DND-41 (cell line): Measurements from ENCODE around the gene KIAA1755.

Experiments
- ATAC-seq: fragments of 200-7000 bp; cut with Tn5 transposase; 3 replicates; pipeline ENCODE4 v1.9.1; 2021; ENCODE audit warnings: low read depth; ENCODE audit not compliant: insufficient read depth
- DNase-seq: peaks from one replicate; pipeline ENCODE4 v3.0.0-alpha.2; 2020
- H2AFZ ChIP-seq: 2 replicates; pipeline ENCODE4 v1.6.0; 2012; ENCODE audit warnings: low read depth, low read length
- H3K27ac ChIP-seq: 2 replicates; pipeline ENCODE4 v1.5.1; 2012; ENCODE audit warnings: low read length, inconsistent platforms
- H3K27me3 ChIP-seq: fragments of 200-600 bp; sonication (generic); 2 replicates; pipeline ENCODE4 v1.6.0; 2012; ENCODE audit warnings: low read length, mild to moderate bottlenecking, inconsistent platforms; ENCODE audit not compliant: insufficient read depth, poor library complexity
- H3K36me3 ChIP-seq: 2 replicates; pipeline ENCODE4 v1.5.1; 2012; ENCODE audit warnings: low read length, inconsistent platforms; ENCODE audit not compliant: insufficient read depth
- H3K4me1 ChIP-seq: 2 replicates; pipeline ENCODE4 v1.5.1; 2012; ENCODE audit warnings: mild to moderate bottlenecking, low read length; ENCODE audit not compliant: insufficient read depth
- H3K4me2 ChIP-seq: 2 replicates; pipeline ENCODE4 v1.6.0; 2012; ENCODE audit warnings: mild to moderate bottlenecking, moderate library complexity, low read length, inconsistent platforms; ENCODE audit not compliant: insufficient read depth
- H3K4me3 ChIP-seq, 2 experiments: fragments of 200-600 bp in 1 of 2; shearing (Covaris generic) in 1 of 2; 2 replicates each; pipeline ENCODE4 v1.5.1; 2012 to 2016; ENCODE audit warnings: inconsistent platforms in 2 of 2, low read length in 2 of 2, mild to moderate bottlenecking in 2 of 2, low read depth in 1 of 2, moderate library complexity in 1 of 2
- H3K79me2 ChIP-seq: 2 replicates; pipeline ENCODE4 v1.6.0; 2012; ENCODE audit warnings: low read length, inconsistent platforms; ENCODE audit not compliant: insufficient read depth
- H3K9ac ChIP-seq: 2 replicates; pipeline ENCODE4 v1.6.0; 2012; ENCODE audit warnings: low read depth, mild to moderate bottlenecking, inconsistent platforms, low read length, moderate library complexity
- H3K9me3 ChIP-seq: 2 replicates; pipeline ENCODE4 v1.5.1; 2012; ENCODE audit warnings: low read length, moderate library complexity, mild to moderate bottlenecking, inconsistent platforms; ENCODE audit not compliant: insufficient read depth, severe bottlenecking
- H4K20me1 ChIP-seq: 2 replicates; pipeline ENCODE4 v1.6.0; 2012; ENCODE audit warnings: low read length; ENCODE audit not compliant: insufficient read depth
- CTCF ChIP-seq: IDR thresholded peaks from 2 replicates; pipeline ENCODE4 v1.5.1; 2012; ENCODE audit warnings: borderline replicate concordance, low read length, moderate library complexity, mild to moderate bottlenecking; ENCODE audit not compliant: poor library complexity, severe bottlenecking; ENCODE audit errors: extremely low read depth
- EZH2 ChIP-seq: IDR thresholded peaks from 3 replicates; pipeline ENCODE4 v1.6.1; 2012; ENCODE audit warnings: borderline replicate concordance, low read depth, mild to moderate bottlenecking, moderate library complexity, low read length, inconsistent platforms; ENCODE audit not compliant: severe bottlenecking

KIAA1755 gene

GRCh38 chr20:38294076-38294591 lies 33.6 kb upstream of the KIAA1755 start:
- H3K27me3 ChIP-seq, result peaks cover 21% of the 10 kb centered on the region
- H3K4me1 ChIP-seq, result no peaks in the 10 kb centered on the region
- no peak overlapping the region for H3K4me2 ChIP-seq
- no peak for TF ChIP-seq CTCF
- TF ChIP-seq EZH2, result no peak
- H4K20me1 ChIP-seq, result peaks cover 4% of the 10 kb centered on the region; the same call in 1 of the 2 replicates
- no peaks in the 10 kb centered on the region for H3K9me3 ChIP-seq
- no peaks in the 10 kb centered on the region for H3K36me3 ChIP-seq
- no peak overlapping the region for H3K9ac ChIP-seq
- H3K4me3 ChIP-seq, result no peak overlapping the region
- ATAC-seq (no peak), DNase-seq (no peak)
- no peaks in the 10 kb centered on the region for H3K79me2 ChIP-seq
- H2AFZ ChIP-seq, result no peak overlapping the region
- H3K27ac ChIP-seq, result no peak overlapping the region

GRCh38 chr20:38293491-38294065 lies 33.0 kb upstream of the KIAA1755 start:
- TF ChIP-seq EZH2, result no peak
- TF ChIP-seq CTCF, result no peak
- no peak overlapping the region for H3K4me3 ChIP-seq
- H3K4me1 ChIP-seq, result no peaks in the 10 kb centered on the region
- H3K27me3 ChIP-seq, result peaks cover 21% of the 10 kb centered on the region
- no peak overlapping the region for H3K4me2 ChIP-seq
- H3K36me3 ChIP-seq, result no peaks in the 10 kb centered on the region
- no peaks in the 10 kb centered on the region for H3K79me2 ChIP-seq
- ATAC-seq (no peak), DNase-seq (no peak)
- no peak overlapping the region for H3K9ac ChIP-seq
- peaks cover 4% of the 10 kb centered on the region; the same call in 1 of the 2 replicates for H4K20me1 ChIP-seq
- H2AFZ ChIP-seq, result no peak overlapping the region
- no peaks in the 10 kb centered on the region for H3K9me3 ChIP-seq
- H3K27ac ChIP-seq, result no peak overlapping the region

- Histone ChIP-seq H3K27ac (no peak overlapping the region), H3K9me3 (no peaks in the 10 kb centered on the region), H3K4me1 (no peaks in the 10 kb centered on the region), H3K4me2 (no peak overlapping the region), H4K20me1 (peaks cover 4% of the 10 kb centered on the region; the same call in 1 of the 2 replicates), H3K36me3 (no peaks in the 10 kb centered on the region), H3K4me3 (no peak overlapping the region), H3K9ac (no peak overlapping the region), H2AFZ (no peak overlapping the region), H3K27me3 (peaks cover 24% of the 10 kb centered on the region), H3K79me2 (no peaks in the 10 kb centered on the region)
- TF ChIP-seq CTCF, result no peak
- TF ChIP-seq EZH2, result no peak
- DNase-seq (no peak), ATAC-seq (no peak)
Observed at GRCh38 chr20:38291966-38292365, 31.4 kb upstream of the KIAA1755 start.
